ENCODE data around the gene PRPF8. TPM values are rescaled to one million over a fixed set of nuclear protein-coding genes. Genes with fewer than 3 reads are reported as not detected.

Gene PRPF8
- total and polyA plus RNA-seq, 2 of the 13 experiments (the other 11 are each of a cell fraction or from before 2014, with no cell fraction given): 112 to 179 TPM

DNA sequence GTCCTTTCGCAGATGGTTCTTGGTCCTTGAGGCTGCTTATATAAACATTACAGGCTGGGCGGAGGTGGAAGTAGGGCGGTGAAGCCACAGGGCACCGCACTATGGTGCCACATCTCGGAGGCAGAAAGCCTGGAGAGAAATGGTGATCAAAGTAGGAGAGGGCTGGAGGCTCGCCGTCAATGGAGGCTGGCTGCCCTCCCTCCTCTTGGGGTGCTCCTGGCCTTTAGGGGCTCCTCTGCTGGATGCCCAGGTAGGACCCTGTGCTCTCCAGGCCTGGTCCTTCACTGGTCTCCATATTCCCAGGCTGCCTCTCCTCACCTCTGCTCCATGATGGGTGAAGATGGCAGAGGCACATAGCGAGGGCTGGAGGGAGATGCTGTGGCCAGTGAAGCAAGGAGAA is 27.6 kb upstream of the PRPF8 start:
- FAIRE-seq: no peak
- no peak overlapping the region for H3K9ac ChIP-seq (ENCODE audit: insufficient read depth, low read depth, low read length)
- no peak overlapping the region for H3K27ac ChIP-seq (ENCODE audit: extremely low read length, insufficient read depth, low read length)
- no peak overlapping the region for H2AFZ ChIP-seq (ENCODE audit: low read length)
- TF ChIP-seq KMT2A (CRISPR knock-in tag; IDR thresholded peaks at IDR 0.05) (no peak), HOXA9 (CRISPR knock-in tag; IDR thresholded peaks at IDR 0.05; ENCODE audit: borderline replicate concordance) (no peak), ZNF234 (CRISPR knock-in tag; conservative IDR thresholded peaks at IDR 0.05) (no peak), ZBTB1 (CRISPR knock-in tag; IDR thresholded peaks at IDR 0.05; ENCODE audit: borderline replicate concordance) (no peak), ZFP90 (CRISPR knock-in tag; IDR thresholded peaks at IDR 0.05; ENCODE audit: borderline replicate concordance) (no peak), THAP11 (CRISPR knock-in tag; IDR thresholded peaks at IDR 0.05) (no peak), ZNF138 (CRISPR knock-in tag; IDR thresholded peaks at IDR 0.05; ENCODE audit: low read depth) (no peak)
- TF ChIP-seq, protein P1, sequence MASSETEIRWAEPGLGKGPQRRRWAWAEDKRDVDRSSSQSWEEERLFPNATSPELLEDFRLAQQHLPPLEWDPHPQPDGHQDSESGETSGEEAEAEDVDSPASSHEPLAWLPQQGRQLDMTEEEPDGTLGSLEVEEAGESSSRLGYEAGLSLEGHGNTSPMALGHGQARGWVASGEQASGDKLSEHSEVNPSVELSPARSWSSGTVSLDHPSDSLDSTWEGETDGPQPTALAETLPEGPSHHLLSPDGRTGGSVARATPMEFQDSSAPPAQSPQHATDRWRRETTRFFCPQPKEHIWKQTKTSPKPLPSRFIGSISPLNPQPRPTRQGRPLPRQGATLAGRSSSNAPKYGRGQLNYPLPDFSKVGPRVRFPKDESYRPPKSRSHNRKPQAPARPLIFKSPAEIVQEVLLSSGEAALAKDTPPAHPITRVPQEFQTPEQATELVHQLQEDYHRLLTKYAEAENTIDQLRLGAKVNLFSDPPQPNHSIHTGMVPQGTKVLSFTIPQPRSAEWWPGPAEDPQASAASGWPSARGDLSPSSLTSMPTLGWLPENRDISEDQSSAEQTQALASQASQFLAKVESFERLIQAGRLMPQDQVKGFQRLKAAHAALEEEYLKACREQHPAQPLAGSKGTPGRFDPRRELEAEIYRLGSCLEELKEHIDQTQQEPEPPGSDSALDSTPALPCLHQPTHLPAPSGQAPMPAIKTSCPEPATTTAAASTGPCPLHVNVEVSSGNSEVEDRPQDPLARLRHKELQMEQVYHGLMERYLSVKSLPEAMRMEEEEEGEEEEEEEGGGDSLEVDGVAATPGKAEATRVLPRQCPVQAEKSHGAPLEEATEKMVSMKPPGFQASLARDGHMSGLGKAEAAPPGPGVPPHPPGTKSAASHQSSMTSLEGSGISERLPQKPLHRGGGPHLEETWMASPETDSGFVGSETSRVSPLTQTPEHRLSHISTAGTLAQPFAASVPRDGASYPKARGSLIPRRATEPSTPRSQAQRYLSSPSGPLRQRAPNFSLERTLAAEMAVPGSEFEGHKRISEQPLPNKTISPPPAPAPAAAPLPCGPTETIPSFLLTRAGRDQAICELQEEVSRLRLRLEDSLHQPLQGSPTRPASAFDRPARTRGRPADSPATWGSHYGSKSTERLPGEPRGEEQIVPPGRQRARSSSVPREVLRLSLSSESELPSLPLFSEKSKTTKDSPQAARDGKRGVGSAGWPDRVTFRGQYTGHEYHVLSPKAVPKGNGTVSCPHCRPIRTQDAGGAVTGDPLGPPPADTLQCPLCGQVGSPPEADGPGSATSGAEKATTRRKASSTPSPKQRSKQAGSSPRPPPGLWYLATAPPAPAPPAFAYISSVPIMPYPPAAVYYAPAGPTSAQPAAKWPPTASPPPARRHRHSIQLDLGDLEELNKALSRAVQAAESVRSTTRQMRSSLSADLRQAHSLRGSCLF (CRISPR knock-in tag; IDR thresholded peaks at IDR 0.05; ENCODE audit: borderline replicate concordance): no peak
- TF ChIP-seq, protein P2, sequence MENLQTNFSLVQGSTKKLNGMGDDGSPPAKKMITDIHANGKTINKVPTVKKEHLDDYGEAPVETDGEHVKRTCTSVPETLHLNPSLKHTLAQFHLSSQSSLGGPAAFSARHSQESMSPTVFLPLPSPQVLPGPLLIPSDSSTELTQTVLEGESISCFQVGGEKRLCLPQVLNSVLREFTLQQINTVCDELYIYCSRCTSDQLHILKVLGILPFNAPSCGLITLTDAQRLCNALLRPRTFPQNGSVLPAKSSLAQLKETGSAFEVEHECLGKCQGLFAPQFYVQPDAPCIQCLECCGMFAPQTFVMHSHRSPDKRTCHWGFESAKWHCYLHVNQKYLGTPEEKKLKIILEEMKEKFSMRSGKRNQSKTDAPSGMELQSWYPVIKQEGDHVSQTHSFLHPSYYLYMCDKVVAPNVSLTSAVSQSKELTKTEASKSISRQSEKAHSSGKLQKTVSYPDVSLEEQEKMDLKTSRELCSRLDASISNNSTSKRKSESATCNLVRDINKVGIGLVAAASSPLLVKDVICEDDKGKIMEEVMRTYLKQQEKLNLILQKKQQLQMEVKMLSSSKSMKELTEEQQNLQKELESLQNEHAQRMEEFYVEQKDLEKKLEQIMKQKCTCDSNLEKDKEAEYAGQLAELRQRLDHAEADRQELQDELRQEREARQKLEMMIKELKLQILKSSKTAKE (CRISPR knock-in tag; IDR thresholded peaks at IDR 0.05; ENCODE audit: borderline replicate concordance): no peak
- WGBS (ENCODE audit: low lambda C conversion rate): 93% methylated on average over 8 of the region's 8 CpGs
- H3K27me3 ChIP-seq (ENCODE audit: control insufficient read depth in 1 of 2, insufficient read depth in 2 of 2, low read length in 2 of 2): no peaks in the 10 kb centered on the region; a peak in 1 of 5 replicates
- no TSS peak for BruUV-seq (replicated peaks)
- peaks cover 10% of the 10 kb centered on the region for H4K20me1 ChIP-seq (ENCODE audit: insufficient read depth, low read length)
- DNase-seq (ENCODE audit: low spot score): no peak
- H3K4me2 ChIP-seq (ENCODE audit: low read depth, low read length): no peak overlapping the region
- POLR2A ChIA-PET: interaction anchor here (1.0 to 3.2 kb wide), 2 partner anchors 24 to 28 kb away, joined by 5 to 13 read pairs; partner anchors contain the start of gene PRPF8
- in situ Hi-C loops (cut with HindIII; ENCODE audit: extremely low pct_ligation_motif_present, low pct_unique_long_range_greater_than_20kb) (loop anchor here (25.0 kb wide), 1 partner anchor 325 kb away; the partner anchor contains the start of genes DPH1, OVCA2 and RTN4RL1), intact Hi-C loops (cut with micrococcal nuclease; ENCODE audit: unreplicated experiment) (loop anchor here (10.0 kb wide), 1 partner anchor 153 kb away; no protein-coding TSS in a partner anchor)
- ATAC-seq: no peak
- peaks cover 9% of the 10 kb centered on the region for H3K79me2 ChIP-seq (ENCODE audit: insufficient read depth, low read length)
- peaks cover 6 to 19% of the 10 kb centered on the region in 2 experiments for H3K36me3 ChIP-seq (replicated peaks in 1 of 2; ENCODE audit: control insufficient read depth in 1 of 2, insufficient read depth in 2 of 2, low read length in 2 of 2)
- no peaks in the 10 kb centered on the region for H3K9me3 ChIP-seq (ENCODE audit: low read length)
- peaks cover 31% of the 10 kb centered on the region for H3K4me1 ChIP-seq (ENCODE audit: insufficient read depth, low read length)
- no peak overlapping the region for H3K4me3 ChIP-seq (replicated peaks in 1 of 3; ENCODE audit: insufficient read depth in 1 of 3, low read depth in 2 of 3, low read length in 3 of 3)
- CTCF ChIA-PET (ENCODE audit: low intra/inter-chr PET ratio, low total read pairs): no interaction called here
